H9 (cell line): ENCODE results near the gene RALGAPB. TPM values are rescaled to one million over a fixed set of nuclear protein-coding genes. Genes with fewer than 3 reads are reported as not detected.
A peak's percentile ranks its signal among the peaks of the same experiment; 100 is the strongest.

Experiments
- DNase-seq: peaks from one replicate; pipeline ENCODE4 v3.0.0-alpha.2; 2017
- H2AFZ ChIP-seq: one replicate; pipeline ENCODE4 v1.6.1; 2013; ENCODE audit warnings: mild to moderate bottlenecking, low read length, control low read depth, moderate library complexity
- H2AK5ac ChIP-seq: 2 replicates; pipeline ENCODE4 v1.6.1; 2013; ENCODE audit warnings: low read length, control low read depth, mixed read lengths; ENCODE audit not compliant: insufficient read length
- H2BK120ac ChIP-seq: one replicate; pipeline ENCODE4 v1.6.1; 2013; ENCODE audit warnings: low read depth, mild to moderate bottlenecking, low read length, control low read depth, inconsistent platforms; ENCODE audit not compliant: poor library complexity, severe bottlenecking
- H2BK12ac ChIP-seq: 2 replicates; pipeline ENCODE4 v1.6.1; 2013; ENCODE audit warnings: low read length, control low read depth, mixed read lengths, low read depth; ENCODE audit not compliant: insufficient read length
- H2BK15ac ChIP-seq: 2 replicates; pipeline ENCODE4 v1.6.1; 2013; ENCODE audit warnings: low read depth, low read length, control low read depth
- H2BK20ac ChIP-seq: one replicate; pipeline ENCODE4 v1.6.1; 2013; ENCODE audit warnings: low read depth, mild to moderate bottlenecking, low read length, control low read depth, inconsistent platforms; ENCODE audit not compliant: poor library complexity, severe bottlenecking
- H2BK5ac ChIP-seq: 2 replicates; pipeline ENCODE4 v1.6.1; 2013; ENCODE audit warnings: low read length, control low read depth, mixed read lengths; ENCODE audit not compliant: insufficient read length
- H3K14ac ChIP-seq: 2 replicates; pipeline ENCODE4 v1.6.1; 2013; ENCODE audit warnings: low read length, control low read depth; ENCODE audit not compliant: insufficient read depth
- H3K18ac ChIP-seq: 2 replicates; pipeline ENCODE4 v1.6.1; 2013; ENCODE audit warnings: low read depth, mild to moderate bottlenecking, mixed read lengths, low read length, control low read depth; ENCODE audit not compliant: insufficient read length
- H3K23ac ChIP-seq: 2 replicates; pipeline ENCODE4 v1.6.1; 2013; ENCODE audit warnings: low read length, control low read depth, mixed read lengths, low read depth; ENCODE audit not compliant: insufficient read length
- H3K23me2 ChIP-seq: 2 replicates; pipeline ENCODE4 v1.6.1; 2013; ENCODE audit warnings: low read depth, mild to moderate bottlenecking, mixed read lengths, low read length, control low read depth; ENCODE audit not compliant: insufficient read length, poor library complexity, severe bottlenecking
- H3K27ac ChIP-seq: 2 replicates; pipeline ENCODE4 v1.5.1; 2013; ENCODE audit warnings: low read length, control low read depth, mixed read lengths, low read depth; ENCODE audit not compliant: insufficient read length
- H3K27me3 ChIP-seq: 2 replicates; pipeline ENCODE4 v1.6.1; 2013; ENCODE audit warnings: low read length, control low read depth, inconsistent platforms; ENCODE audit not compliant: insufficient read depth
- H3K4ac ChIP-seq: 2 replicates; pipeline ENCODE4 v1.6.1; 2013; ENCODE audit warnings: low read depth, mild to moderate bottlenecking, control low read depth, inconsistent platforms, low read length, moderate library complexity
- H3K4me1 ChIP-seq: 2 replicates; pipeline ENCODE4 v1.6.1; 2013; ENCODE audit warnings: low read length, control low read depth, inconsistent platforms; ENCODE audit not compliant: insufficient read depth
- H3K4me2 ChIP-seq: 2 replicates; pipeline ENCODE4 v1.6.1; 2013; ENCODE audit warnings: low read length, control low read depth, mixed read lengths; ENCODE audit not compliant: insufficient read length, insufficient read depth
- H3K56ac ChIP-seq: 2 replicates; pipeline ENCODE4 v1.6.1; 2013; ENCODE audit warnings: low read depth, mild to moderate bottlenecking, mixed read lengths, low read length, control low read depth; ENCODE audit not compliant: insufficient read length
- H3K79me1 ChIP-seq: 2 replicates; pipeline ENCODE4 v1.6.1; 2013; ENCODE audit warnings: low read depth, mild to moderate bottlenecking, moderate library complexity, low read length, control low read depth, inconsistent platforms; ENCODE audit not compliant: insufficient read depth, poor library complexity, severe bottlenecking
- H3K79me2 ChIP-seq: 2 replicates; pipeline ENCODE4 v1.6.1; 2013; ENCODE audit warnings: low read length, control low read depth, inconsistent platforms; ENCODE audit not compliant: insufficient read depth
- H3K9ac ChIP-seq: 2 replicates; pipeline ENCODE4 v1.6.1; 2013; ENCODE audit warnings: low read length, control low read depth, mixed read lengths; ENCODE audit not compliant: insufficient read length; ENCODE audit errors: extremely low read depth
- H3K9me3 ChIP-seq: one replicate; pipeline ENCODE4 v1.6.1; 2013; ENCODE audit warnings: low read depth, low read length, inconsistent platforms; ENCODE audit not compliant: control insufficient read depth
- H3T11ph ChIP-seq: one replicate; pipeline ENCODE4 v1.6.1; 2013; ENCODE audit warnings: mild to moderate bottlenecking, low read length, control low read depth, inconsistent platforms
- H4K20me1 ChIP-seq: one replicate; pipeline ENCODE4 v1.6.1; 2013; ENCODE audit not compliant: control insufficient read depth, insufficient read length, insufficient read depth
- H4K5ac ChIP-seq: 2 replicates; pipeline ENCODE4 v1.6.1; 2013; ENCODE audit warnings: low read depth, mild to moderate bottlenecking, mixed read lengths, low read length, control low read depth; ENCODE audit not compliant: insufficient read length
- H4K8ac ChIP-seq: replicated peaks from 2 replicates; pipeline ENCODE4 v1.6.1; 2013; ENCODE audit warnings: low read length, control low read depth, mixed read lengths, low read depth; ENCODE audit not compliant: insufficient read length
- H4K91ac ChIP-seq: 2 replicates; pipeline ENCODE4 v1.6.1; 2013; ENCODE audit warnings: low read depth, mild to moderate bottlenecking, moderate library complexity, mixed read lengths, low read length, control low read depth; ENCODE audit not compliant: insufficient read length
- H3K27ac Mint-ChIP-seq, 3 experiments: 2 replicates in 2 of 3; 3 replicates in 1 of 3; pipeline ENCODE4 v1.8.0; 2020 to 2021; ENCODE audit warnings: mixed read lengths in 3 of 3, mild to moderate bottlenecking in 1 of 3, moderate library complexity in 1 of 3
- H3K27me3 Mint-ChIP-seq: 2 replicates; pipeline ENCODE4 v1.8.0; 2021; ENCODE audit warnings: low read depth, mild to moderate bottlenecking, moderate library complexity, mixed read lengths
- H3K36me3 Mint-ChIP-seq, 3 experiments: 2 replicates in 2 of 3; 3 replicates in 1 of 3; pipeline ENCODE4 v1.8.0; 2020 to 2021; ENCODE audit warnings: low read depth in 3 of 3, mixed read lengths in 3 of 3; ENCODE audit not compliant: insufficient read depth in 1 of 3
- H3K4me1 Mint-ChIP-seq, 2 experiments: 2 replicates each; pipeline ENCODE4 v1.8.0; 2020; ENCODE audit warnings: mixed read lengths in 2 of 2
- H3K4me3 Mint-ChIP-seq, 2 experiments: 2 replicates in 1 of 2; 3 replicates in 1 of 2; pipeline ENCODE4 v1.8.0; 2020 to 2021; ENCODE audit warnings: mild to moderate bottlenecking in 2 of 2, mixed read lengths in 2 of 2, moderate library complexity in 1 of 2
- H3K9me3 Mint-ChIP-seq, 2 experiments: 2 replicates in 1 of 2; 3 replicates in 1 of 2; pipeline ENCODE4 v1.8.0; 2020; ENCODE audit warnings: mild to moderate bottlenecking in 2 of 2, mixed read lengths in 2 of 2, moderate library complexity in 1 of 2
- WGBS: extraction: QIAGEN DNeasy Blood & Tissue Kit; methylation state at CpG from one replicate; pipeline ENCODE4 v1.1.7; 2013; ENCODE audit warnings: missing lambda C conversion rate, low lambda C conversion rate, mixed read lengths; ENCODE audit not compliant: insufficient read length; ENCODE audit errors: extremely low coverage; 5-methylcytosine and 5-hydroxymethylcytosine counted together
- total RNA-seq: library from RNA; stranded (reverse); gene quantifications from 2 replicates; pipeline ENCODE4 v1.2.1, GENCODE V29; 2021
- TF ChIP-seq, protein P1 (sequence below): fragments of 200-600 bp; sonication (generic); conservative IDR thresholded peaks from 3 replicates; pipeline ENCODE4 v1.8.0; 2021; ENCODE audit warnings: antibody characterized with exemption, mild to moderate bottlenecking

Gene RALGAPB
- total RNA-seq, 1 experiment from 2014 or later: 28.5 TPM

DNA sequence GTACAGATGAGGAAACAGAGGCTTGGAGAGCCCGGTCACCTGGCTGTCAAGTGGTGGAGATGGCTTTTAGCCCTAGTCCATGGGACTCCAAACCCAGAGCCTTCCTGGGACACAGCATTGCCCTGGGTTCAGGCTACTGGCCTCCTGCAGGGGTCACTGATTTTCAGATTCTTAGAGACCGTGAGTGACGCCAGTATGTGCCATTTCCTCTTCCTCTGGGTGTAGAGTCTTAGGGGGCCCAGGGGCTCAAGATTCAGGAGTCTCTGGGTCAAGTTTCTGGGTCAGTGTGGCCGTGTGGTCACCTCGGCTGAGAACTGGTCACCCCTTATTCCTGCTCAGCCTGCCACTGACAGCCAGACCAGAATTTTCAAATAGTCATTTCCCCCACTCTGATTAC is 129.5 kb downstream of the RALGAPB start:
- TF ChIP-seq, protein P1, sequence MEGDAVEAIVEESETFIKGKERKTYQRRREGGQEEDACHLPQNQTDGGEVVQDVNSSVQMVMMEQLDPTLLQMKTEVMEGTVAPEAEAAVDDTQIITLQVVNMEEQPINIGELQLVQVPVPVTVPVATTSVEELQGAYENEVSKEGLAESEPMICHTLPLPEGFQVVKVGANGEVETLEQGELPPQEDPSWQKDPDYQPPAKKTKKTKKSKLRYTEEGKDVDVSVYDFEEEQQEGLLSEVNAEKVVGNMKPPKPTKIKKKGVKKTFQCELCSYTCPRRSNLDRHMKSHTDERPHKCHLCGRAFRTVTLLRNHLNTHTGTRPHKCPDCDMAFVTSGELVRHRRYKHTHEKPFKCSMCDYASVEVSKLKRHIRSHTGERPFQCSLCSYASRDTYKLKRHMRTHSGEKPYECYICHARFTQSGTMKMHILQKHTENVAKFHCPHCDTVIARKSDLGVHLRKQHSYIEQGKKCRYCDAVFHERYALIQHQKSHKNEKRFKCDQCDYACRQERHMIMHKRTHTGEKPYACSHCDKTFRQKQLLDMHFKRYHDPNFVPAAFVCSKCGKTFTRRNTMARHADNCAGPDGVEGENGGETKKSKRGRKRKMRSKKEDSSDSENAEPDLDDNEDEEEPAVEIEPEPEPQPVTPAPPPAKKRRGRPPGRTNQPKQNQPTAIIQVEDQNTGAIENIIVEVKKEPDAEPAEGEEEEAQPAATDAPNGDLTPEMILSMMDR: no peak
- Histone ChIP-seq H3K23me2 (no peaks in the 10 kb centered on the region), H3K9ac (no peak overlapping the region), H3K9me3 (no peaks in the 10 kb centered on the region), H4K91ac (no peak overlapping the region), H3K23ac (no peak overlapping the region), H4K20me1 (no peaks in the 10 kb centered on the region), H3K56ac (no peak overlapping the region), H3K4me1 (no peaks in the 10 kb centered on the region; the same call in 1 of the 2 replicates), H2BK120ac (no peak overlapping the region), H3K4ac (no peak overlapping the region), H4K5ac (no peak overlapping the region), H3K4me2 (peak overlapping the region; percentile 62), H3K27ac (no peak overlapping the region), H3K79me1 (no peaks in the 10 kb centered on the region), H4K8ac (no peak overlapping the region), H3K27me3 (no peaks in the 10 kb centered on the region), H2AK5ac (no peak overlapping the region), H3K18ac (no peak overlapping the region), H3T11ph (no peak overlapping the region), H2AFZ (no peak overlapping the region), H2BK20ac (no peak overlapping the region), H3K14ac (no peak overlapping the region), H2BK15ac (no peak overlapping the region), H3K79me2 (no peaks in the 10 kb centered on the region), H2BK5ac (no peak overlapping the region), H2BK12ac (no peak overlapping the region)
- H3K4me3 Mint-ChIP-seq: peak overlapping the region; percentile 61 to 77; a peak in 2 of 5 replicates
- peaks cover 24 to 31% of the 10 kb centered on the region in 2 experiments for H3K4me1 Mint-ChIP-seq
- H3K27ac Mint-ChIP-seq: no peak overlapping the region
- no CpG with 5 or more reads among the region's 5 CpGs for WGBS
- peaks cover 10 to 11% of the 10 kb centered on the region in 2 experiments for H3K9me3 Mint-ChIP-seq
- peaks cover 21% of the 10 kb centered on the region for H3K27me3 Mint-ChIP-seq
- peaks cover 5 to 10% (median 5%) of the 10 kb centered on the region in 3 experiments; a peak in 6 of 7 replicates for H3K36me3 Mint-ChIP-seq
- DNase-seq: peak; percentile 48
